Fibroblast of the aortic adventitia (primary cell): ENCODE results near the gene ALPG. TPM values are rescaled to one million over a fixed set of nuclear protein-coding genes. Genes with fewer than 3 reads are reported as not detected.

Experiments used
- DNase-seq: peaks from one replicate; pipeline ENCODE4 v3.0.0-alpha.2; 2010; ENCODE audit warnings: low read depth
- H3K4me3 ChIP-seq: 2 replicates; pipeline ENCODE4 v1.5.1; 2011; ENCODE audit warnings: low read depth, mild to moderate bottlenecking, control low read depth, low read length, moderate library complexity
- total RNA-seq: library from RNA; depleted of rRNA; stranded (reverse); fragments of >200 nt; gene quantifications from 2 replicates; pipeline ENCODE4 v1.2.3, GENCODE V29; 2012; ENCODE audit warnings: low replicate concordance
- TF ChIP-seq, protein P1 (sequence below): IDR thresholded peaks from 2 replicates; pipeline ENCODE4 v1.5.1; 2011; ENCODE audit warnings: mild to moderate bottlenecking, low read length, control low read depth, inconsistent platforms; ENCODE audit not compliant: insufficient read depth

ALPG gene
- total RNA-seq, 1 donor, result not detected

DNA sequence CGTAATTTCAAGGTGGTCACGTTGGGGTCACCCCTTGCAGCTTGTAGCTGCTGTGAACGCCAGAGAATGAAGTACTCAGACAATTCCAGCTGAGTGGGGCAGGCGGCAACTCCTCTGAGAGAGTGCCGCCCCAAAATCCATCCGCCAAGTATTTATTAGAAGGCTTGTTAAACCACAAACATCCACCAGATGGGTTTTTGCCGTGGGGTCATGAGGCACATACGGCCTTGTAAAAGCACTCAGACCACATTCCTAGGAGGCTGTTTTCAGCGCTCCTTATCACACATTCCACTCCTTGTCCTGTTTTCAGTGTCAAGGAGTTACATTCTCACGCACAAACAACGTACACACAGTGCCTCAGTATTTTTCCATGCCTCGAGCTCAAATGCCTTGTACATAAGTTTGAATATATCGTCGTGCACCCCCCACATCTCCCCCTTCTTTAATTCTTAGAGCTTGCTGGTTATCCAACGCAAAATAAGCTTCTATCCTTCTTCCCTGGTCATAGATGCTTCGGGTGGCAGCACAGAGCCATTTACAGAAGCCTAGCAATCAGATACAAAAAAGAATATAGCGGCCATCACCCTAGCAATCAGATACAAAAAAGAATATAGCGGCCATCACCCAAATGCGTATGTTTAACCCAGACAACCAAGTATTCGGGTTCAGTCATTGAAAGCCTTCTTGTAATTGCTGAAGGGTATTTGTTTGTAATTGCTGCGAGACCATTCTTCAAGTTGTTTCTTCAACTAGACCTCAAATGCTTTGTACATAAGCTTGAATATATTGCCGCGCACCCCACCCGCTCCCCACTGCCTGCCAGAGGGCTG lies 20.8 kb upstream of the ALPG start:
- peak; percentile 90 for DNase-seq
- TF ChIP-seq, protein P1, sequence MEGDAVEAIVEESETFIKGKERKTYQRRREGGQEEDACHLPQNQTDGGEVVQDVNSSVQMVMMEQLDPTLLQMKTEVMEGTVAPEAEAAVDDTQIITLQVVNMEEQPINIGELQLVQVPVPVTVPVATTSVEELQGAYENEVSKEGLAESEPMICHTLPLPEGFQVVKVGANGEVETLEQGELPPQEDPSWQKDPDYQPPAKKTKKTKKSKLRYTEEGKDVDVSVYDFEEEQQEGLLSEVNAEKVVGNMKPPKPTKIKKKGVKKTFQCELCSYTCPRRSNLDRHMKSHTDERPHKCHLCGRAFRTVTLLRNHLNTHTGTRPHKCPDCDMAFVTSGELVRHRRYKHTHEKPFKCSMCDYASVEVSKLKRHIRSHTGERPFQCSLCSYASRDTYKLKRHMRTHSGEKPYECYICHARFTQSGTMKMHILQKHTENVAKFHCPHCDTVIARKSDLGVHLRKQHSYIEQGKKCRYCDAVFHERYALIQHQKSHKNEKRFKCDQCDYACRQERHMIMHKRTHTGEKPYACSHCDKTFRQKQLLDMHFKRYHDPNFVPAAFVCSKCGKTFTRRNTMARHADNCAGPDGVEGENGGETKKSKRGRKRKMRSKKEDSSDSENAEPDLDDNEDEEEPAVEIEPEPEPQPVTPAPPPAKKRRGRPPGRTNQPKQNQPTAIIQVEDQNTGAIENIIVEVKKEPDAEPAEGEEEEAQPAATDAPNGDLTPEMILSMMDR, result no peak
- no peak overlapping the region for H3K4me3 ChIP-seq

- TF ChIP-seq, protein P1, result no peak
- no peak overlapping the region for H3K4me3 ChIP-seq
- no peak for DNase-seq
Observed at GRCh38 chr2:232386490-232386739, 20.2 kb upstream of the ALPG start.

- DNase-seq, result no peak
- no peak overlapping the region for H3K4me3 ChIP-seq
Observed at GRCh38 chr2:232386740-232387450, 19.7 kb upstream of the ALPG start.

GRCh38 chr2:232387451-232388171 lies 19.0 kb upstream of the ALPG start:
- DNase-seq, result no peak
- no peak overlapping the region for H3K4me3 ChIP-seq
- TF ChIP-seq, protein P1, result no peak

More at GRCh38 chr2:232386740-232387450, 19.7 kb upstream of the ALPG start:
- TF ChIP-seq, protein P1, result no peak

- TF ChIP-seq, protein P1, result no peak
- DNase-seq, result no peak
- no peak overlapping the region for H3K4me3 ChIP-seq
Observed at GRCh38 chr2:232388324-232388891, 18.2 kb upstream of the ALPG start.

- TF ChIP-seq, protein P1, result no peak
- peak; percentile 15 for DNase-seq
- H3K4me3 ChIP-seq, result no peak overlapping the region
Observed at GRCh38 chr2:232389327-232389726, 17.3 kb upstream of the ALPG start.
